Measurements from ENCODE around the gene KIAA0825.

- TF ChIP-seq MAX (IDR thresholded peaks at IDR 0.05; ENCODE audit: low read depth, low read length) (no peak), CTCF (IDR thresholded peaks at IDR 0.05; ENCODE audit: low read depth, low read length) (no peak), POLR2A (IDR thresholded peaks at IDR 0.05; ENCODE audit: extremely low read depth, insufficient read length) (no peak), MYC (IDR thresholded peaks at IDR 0.05; ENCODE audit: low read depth, low read length) (no peak)
Measured at GRCh38 chr5:94623011-94623410, 4.6 kb upstream of the KIAA0825 start.
